SK-N-SH treated with all-trans-retinoic acid at 6 μM for 48 hours (cell line): Measurements from ENCODE around the gene RFX4.

ENCODE experiments used
- ATAC-seq: fragments of 200-7000 bp; cut with Tn5 transposase; 3 replicates; pipeline ENCODE4 v1.9.1; 2020; ENCODE audit warnings: mild to moderate bottlenecking, moderate library complexity
- ARNTL ChIP-seq: fragments of 450-650 bp; formaldehyde crosslinking; IDR thresholded peaks from 2 replicates; pipeline ENCODE4 v1.5.0; 2020; ENCODE audit warnings: low read depth, mild to moderate bottlenecking, moderate library complexity, borderline replicate concordance
- BACH2 ChIP-seq: fragments of 250-450 bp; sonication (Bioruptor Pico); IDR thresholded peaks from 2 replicates; pipeline ENCODE4 v1.9.0; 2021; ENCODE audit warnings: mild to moderate bottlenecking, borderline replicate concordance
- CREB5 ChIP-seq: fragments of 250-450 bp; sonication (Bioruptor Pico); IDR thresholded peaks from 2 replicates; pipeline ENCODE4 v1.5.1; 2020; ENCODE audit warnings: low read depth, mild to moderate bottlenecking, moderate library complexity
- CSRNP3 ChIP-seq: fragments of 250-450 bp; sonication (Bioruptor Pico); IDR thresholded peaks from 2 replicates; pipeline ENCODE4 v1.5.1; 2021; ENCODE audit warnings: mild to moderate bottlenecking, moderate library complexity
- ESRRG ChIP-seq: fragments of 250-450 bp; sonication (Bioruptor Pico); IDR thresholded peaks from 2 replicates; pipeline ENCODE4 v1.6.1; 2021; ENCODE audit warnings: mild to moderate bottlenecking
- GLIS3 ChIP-seq: fragments of 250-450 bp; sonication (Bioruptor Pico); IDR thresholded peaks from 2 replicates; pipeline ENCODE4 v1.5.0; 2020; ENCODE audit warnings: mild to moderate bottlenecking, moderate library complexity
- OSR1 ChIP-seq: fragments of 250-450 bp; sonication (Bioruptor Pico); IDR thresholded peaks from 2 replicates; pipeline ENCODE4 v1.8.0; 2022; ENCODE audit warnings: moderate library complexity, mild to moderate bottlenecking, inconsistent platforms
- PATZ1 ChIP-seq: fragments of 250-450 bp; sonication (Bioruptor Pico); IDR thresholded peaks from 2 replicates; pipeline ENCODE4 v1.8.0; 2020; ENCODE audit warnings: mild to moderate bottlenecking, moderate library complexity, borderline replicate concordance
- POU6F1 ChIP-seq: fragments of 250-450 bp; sonication (Bioruptor Pico); IDR thresholded peaks from 2 replicates; pipeline ENCODE4 v1.8.0; 2021; ENCODE audit warnings: low read depth, mild to moderate bottlenecking, moderate library complexity, borderline replicate concordance
- RARB ChIP-seq: fragments of 250-450 bp; sonication (Bioruptor Pico); IDR thresholded peaks from 2 replicates; pipeline ENCODE4 v1.8.0; 2021; ENCODE audit warnings: mild to moderate bottlenecking, moderate library complexity
- TCF4 ChIP-seq: fragments of 250-450 bp; sonication (Bioruptor Pico); IDR thresholded peaks from 2 replicates; pipeline ENCODE4 v1.8.0; 2021; ENCODE audit warnings: mild to moderate bottlenecking, moderate library complexity, borderline replicate concordance
- TOX ChIP-seq: fragments of 250-450 bp; sonication (Bioruptor Pico); IDR thresholded peaks from 2 replicates; pipeline ENCODE4 v1.8.0; 2021; ENCODE audit warnings: mild to moderate bottlenecking, moderate library complexity, borderline replicate concordance
- TSHZ2 ChIP-seq: fragments of 250-450 bp; sonication (Bioruptor Pico); IDR thresholded peaks from 2 replicates; pipeline ENCODE4 v1.5.0; 2020; ENCODE audit warnings: mild to moderate bottlenecking, moderate library complexity
- ZFP3 ChIP-seq: fragments of 250-450 bp; sonication (Bioruptor Pico); IDR thresholded peaks from 2 replicates; pipeline ENCODE4 v1.5.0; 2020; ENCODE audit warnings: mild to moderate bottlenecking, moderate library complexity
- ZNF565 ChIP-seq: fragments of 450-650 bp; formaldehyde crosslinking; conservative IDR thresholded peaks from 2 replicates; pipeline ENCODE4 v1.5.0; 2020; ENCODE audit warnings: low read depth, mild to moderate bottlenecking, moderate library complexity
- ZNF70 ChIP-seq: fragments of 450-650 bp; formaldehyde crosslinking; IDR thresholded peaks from 2 replicates; pipeline ENCODE4 v1.5.0; 2020; ENCODE audit warnings: mild to moderate bottlenecking, moderate library complexity

Gene RFX4

GRCh38 chr12:106672314-106673025 is 89.7 kb downstream of the RFX4 start:
- TF ChIP-seq ESRRG = no peak
- TF ChIP-seq RARB (CRISPR knock-in tag) = no peak
- TF ChIP-seq ARNTL = no peak
- TF ChIP-seq ZNF565 = no peak
- no peak for TF ChIP-seq OSR1 (CRISPR knock-in tag)
- TF ChIP-seq CSRNP3 = no peak
- TF ChIP-seq TSHZ2 (CRISPR knock-in tag) = no peak
- no peak for TF ChIP-seq POU6F1 (CRISPR knock-in tag)
- no peak for TF ChIP-seq BACH2 (CRISPR knock-in tag)
- TF ChIP-seq PATZ1 (CRISPR knock-in tag) = no peak
- TF ChIP-seq CREB5 (CRISPR knock-in tag) = no peak
- TF ChIP-seq TCF4 = no peak
- TF ChIP-seq ZNF70 (CRISPR knock-in tag) = no peak
- no peak for TF ChIP-seq GLIS3 (CRISPR knock-in tag)
- no peak for ATAC-seq

- no peak for ATAC-seq
- TF ChIP-seq ESRRG (no peak), TSHZ2 (CRISPR knock-in tag) (no peak), RARB (CRISPR knock-in tag) (no peak), TOX (CRISPR knock-in tag) (no peak), GLIS3 (CRISPR knock-in tag) (no peak), ZFP3 (CRISPR knock-in tag) (no peak), ZNF565 (no peak)
These were observed 90.3 kb downstream of the RFX4 start for GRCh38 chr12:106673141-106673540.
